Left ventricle myocardium inferior (tissue), 1 donor: ENCODE results near the gene TAL2. TPM values are rescaled to one million over a fixed set of nuclear protein-coding genes. Genes with fewer than 3 reads are reported as not detected.

ENCODE experiments used
- DNase-seq: peaks from one replicate; pipeline ENCODE4 v3.0.0-alpha.2; 2020
- H3K27ac ChIP-seq: fragments of 200-600 bp; replicated peaks from 2 replicates; pipeline ENCODE4 v1.8.0; 2021
- H3K27me3 ChIP-seq: fragments of 200-600 bp; 2 replicates; pipeline ENCODE4 v1.8.0; 2021; ENCODE audit warnings: low read depth
- H3K36me3 ChIP-seq: fragments of 200-600 bp; 2 replicates; pipeline ENCODE4 v1.8.0; 2021
- H3K4me1 ChIP-seq: fragments of 200-600 bp; 2 replicates; pipeline ENCODE4 v1.8.0; 2021
- H3K4me3 ChIP-seq: fragments of 200-600 bp; 2 replicates; pipeline ENCODE4 v1.8.0; 2021; ENCODE audit warnings: mild to moderate bottlenecking, moderate library complexity
- H3K9me3 ChIP-seq: fragments of 200-600 bp; replicated peaks from 2 replicates; pipeline ENCODE4 v1.8.0; 2021
- intact Hi-C: fragments of 100-400 bp; cut with micrococcal nuclease; formaldehyde crosslinking; loops from one replicate; pipeline ENCODE4 v1.11.0; 2022
- total RNA-seq: library from RNA; stranded (reverse); fragmentation: NEBNext Ultra II Directional; extraction: Animal tissue kit (Norgen Biotek cat#: 25700); gene quantifications from one replicate; pipeline ENCODE4 v1.2.1, GENCODE V29; 2021
- TF ChIP-seq, protein P1 (sequence below): fragments of 200-600 bp; IDR thresholded peaks from 2 replicates; pipeline ENCODE4 v1.8.0; 2021; ENCODE audit warnings: antibody characterized with exemption, mild to moderate bottlenecking, borderline replicate concordance
- donor health status: DM: no; HTN: yes; CAD: no; lungs with severe emphysema.

Gene TAL2
- total RNA-seq, 1 donor from 2014 or later, result not detected

DNA sequence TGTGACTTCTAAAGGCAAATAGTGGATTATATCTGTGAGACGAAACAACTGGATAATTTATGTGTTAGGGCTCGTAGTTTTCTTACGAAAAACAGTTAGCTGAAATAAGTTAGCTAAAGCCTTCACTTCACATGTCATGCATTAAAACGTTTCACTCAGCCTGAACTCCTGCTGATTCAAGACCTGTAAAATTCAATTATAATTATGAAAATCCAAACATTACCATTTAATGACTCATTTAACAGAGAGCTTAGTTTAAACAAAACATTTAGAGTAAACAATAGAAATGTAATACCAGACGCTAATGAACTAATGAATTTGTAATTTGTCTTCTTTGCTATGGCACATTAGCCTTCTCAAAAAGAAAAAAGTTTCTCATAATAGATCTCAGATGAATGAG is 1.7 kb downstream of the TAL2 start:
- DNase-seq, result no peak
- Histone ChIP-seq H3K27me3 (peaks cover 9% of the 10 kb centered on the region), H3K27ac (no peak overlapping the region), H3K9me3 (no peaks in the 10 kb centered on the region), H3K4me1 (no peaks in the 10 kb centered on the region), H3K36me3 (no peaks in the 10 kb centered on the region), H3K4me3 (no peak overlapping the region)
- intact Hi-C loops, result no loop called here
- TF ChIP-seq, protein P1, sequence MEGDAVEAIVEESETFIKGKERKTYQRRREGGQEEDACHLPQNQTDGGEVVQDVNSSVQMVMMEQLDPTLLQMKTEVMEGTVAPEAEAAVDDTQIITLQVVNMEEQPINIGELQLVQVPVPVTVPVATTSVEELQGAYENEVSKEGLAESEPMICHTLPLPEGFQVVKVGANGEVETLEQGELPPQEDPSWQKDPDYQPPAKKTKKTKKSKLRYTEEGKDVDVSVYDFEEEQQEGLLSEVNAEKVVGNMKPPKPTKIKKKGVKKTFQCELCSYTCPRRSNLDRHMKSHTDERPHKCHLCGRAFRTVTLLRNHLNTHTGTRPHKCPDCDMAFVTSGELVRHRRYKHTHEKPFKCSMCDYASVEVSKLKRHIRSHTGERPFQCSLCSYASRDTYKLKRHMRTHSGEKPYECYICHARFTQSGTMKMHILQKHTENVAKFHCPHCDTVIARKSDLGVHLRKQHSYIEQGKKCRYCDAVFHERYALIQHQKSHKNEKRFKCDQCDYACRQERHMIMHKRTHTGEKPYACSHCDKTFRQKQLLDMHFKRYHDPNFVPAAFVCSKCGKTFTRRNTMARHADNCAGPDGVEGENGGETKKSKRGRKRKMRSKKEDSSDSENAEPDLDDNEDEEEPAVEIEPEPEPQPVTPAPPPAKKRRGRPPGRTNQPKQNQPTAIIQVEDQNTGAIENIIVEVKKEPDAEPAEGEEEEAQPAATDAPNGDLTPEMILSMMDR, result no peak

DNA sequence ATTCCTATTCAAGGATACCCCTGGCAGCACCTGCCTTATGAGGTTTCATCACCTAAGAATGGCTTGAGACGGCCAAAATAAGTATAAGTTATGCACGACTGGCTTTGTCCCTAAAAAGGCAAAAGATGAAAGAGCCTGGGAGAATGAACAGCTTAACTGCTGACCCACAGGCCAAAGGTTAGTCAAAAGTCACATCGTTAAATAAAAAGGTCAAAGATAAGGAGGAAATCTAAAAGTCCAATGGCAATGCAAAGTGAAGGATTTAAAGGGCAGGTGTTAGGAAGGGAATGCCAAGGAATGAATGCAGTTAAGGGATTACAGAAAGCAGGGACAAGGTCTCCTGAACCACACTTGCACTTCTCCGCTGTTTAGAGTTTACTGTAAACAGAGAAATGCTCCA is 5.6 kb downstream of the TAL2 start:
- intact Hi-C loops, result no loop called here
- no peaks in the 10 kb centered on the region for H3K9me3 ChIP-seq
- H3K4me1 ChIP-seq, result no peaks in the 10 kb centered on the region
- H3K4me3 ChIP-seq, result no peak overlapping the region
- H3K27me3 ChIP-seq, result peaks cover 10% of the 10 kb centered on the region
- no peak overlapping the region for H3K27ac ChIP-seq
- DNase-seq, result no peak
- no peaks in the 10 kb centered on the region for H3K36me3 ChIP-seq
- TF ChIP-seq, protein P1, result no peak

DNA sequence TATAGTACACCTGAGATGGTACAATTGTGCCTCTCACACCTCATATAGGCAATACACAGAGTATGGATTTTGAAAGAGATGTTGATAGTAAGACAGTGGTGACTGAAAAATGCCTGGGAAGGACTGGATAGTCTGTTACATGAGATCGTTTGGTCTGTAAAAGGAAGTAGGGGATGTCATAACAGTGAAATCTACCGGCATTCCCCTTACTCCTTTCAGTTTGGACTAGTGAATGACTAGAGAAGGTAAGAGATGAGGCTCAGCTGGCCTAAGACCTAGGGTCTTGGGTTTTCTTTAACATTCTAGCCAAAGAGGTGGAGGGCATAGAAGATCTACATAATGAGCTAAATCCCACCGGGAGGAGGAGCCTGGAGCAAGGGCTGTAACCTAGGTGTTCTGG is 8.1 kb downstream of the TAL2 start:
- intact Hi-C loops, result no loop called here
- TF ChIP-seq, protein P1, result no peak
- H3K9me3 ChIP-seq, result no peaks in the 10 kb centered on the region
- no peaks in the 10 kb centered on the region for H3K4me1 ChIP-seq
- no peak overlapping the region for H3K4me3 ChIP-seq
- DNase-seq, result no peak
- H3K36me3 ChIP-seq, result no peaks in the 10 kb centered on the region
- peaks cover 10% of the 10 kb centered on the region for H3K27me3 ChIP-seq
- no peak overlapping the region for H3K27ac ChIP-seq

DNA sequence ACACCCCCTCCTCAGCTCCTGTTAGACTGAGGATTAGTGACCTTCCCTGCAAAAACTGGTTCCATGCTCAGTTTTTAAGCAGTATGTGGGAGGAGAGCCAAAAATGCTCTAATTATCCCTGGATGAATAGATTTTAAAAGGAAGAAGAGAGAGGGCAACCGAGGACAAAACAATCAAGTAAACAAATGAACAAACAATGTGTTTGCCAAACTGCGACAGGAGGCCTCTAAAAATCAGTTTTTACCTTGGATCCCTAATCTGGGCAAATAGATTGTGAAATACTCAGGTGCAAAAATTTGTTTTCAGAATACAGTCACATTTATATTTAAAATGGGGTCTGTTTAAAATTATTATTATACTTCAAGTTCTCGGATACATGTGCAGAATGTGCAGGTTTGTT is 8.5 kb downstream of the TAL2 start:
- H3K36me3 ChIP-seq, result no peaks in the 10 kb centered on the region
- TF ChIP-seq, protein P1, result no peak
- H3K9me3 ChIP-seq, result no peaks in the 10 kb centered on the region
- H3K4me3 ChIP-seq, result no peak overlapping the region
- no peak for DNase-seq
- no peak overlapping the region for H3K27ac ChIP-seq
- no peaks in the 10 kb centered on the region for H3K4me1 ChIP-seq
- H3K27me3 ChIP-seq, result peaks cover 10% of the 10 kb centered on the region
- intact Hi-C loops, result no loop called here

DNA sequence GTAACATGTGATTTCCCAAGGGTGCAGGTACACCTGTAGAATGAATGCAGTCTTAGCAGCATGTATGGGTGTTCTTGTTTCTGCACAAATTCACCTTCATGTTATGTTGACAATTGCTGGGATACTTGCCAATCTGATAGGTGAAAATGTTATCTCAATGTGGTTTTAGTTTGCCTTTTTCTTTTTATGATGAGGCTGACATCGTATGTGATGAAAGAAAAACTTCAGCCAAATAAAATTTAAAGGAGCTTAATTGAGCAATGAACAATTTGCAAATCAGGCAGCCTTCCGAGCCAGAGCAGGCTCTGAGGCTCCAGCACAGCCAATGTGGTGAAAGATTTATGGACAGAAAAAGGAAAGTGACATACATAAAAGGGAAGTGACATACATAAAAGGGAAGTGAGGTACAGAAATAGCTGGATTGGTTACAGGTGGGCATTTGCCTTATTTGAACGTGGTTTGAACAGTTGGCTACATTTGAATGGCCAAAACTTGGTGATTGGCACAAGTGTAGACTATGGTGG is 10.5 kb downstream of the TAL2 start:
- no peaks in the 10 kb centered on the region for H3K36me3 ChIP-seq
- no peaks in the 10 kb centered on the region for H3K4me1 ChIP-seq
- H3K27me3 ChIP-seq, result peaks cover 10% of the 10 kb centered on the region
- intact Hi-C loops, result no loop called here
- DNase-seq, result no peak
- no peak overlapping the region for H3K27ac ChIP-seq
- no peak overlapping the region for H3K4me3 ChIP-seq
- no peaks in the 10 kb centered on the region for H3K9me3 ChIP-seq
- TF ChIP-seq, protein P1, result no peak

DNA sequence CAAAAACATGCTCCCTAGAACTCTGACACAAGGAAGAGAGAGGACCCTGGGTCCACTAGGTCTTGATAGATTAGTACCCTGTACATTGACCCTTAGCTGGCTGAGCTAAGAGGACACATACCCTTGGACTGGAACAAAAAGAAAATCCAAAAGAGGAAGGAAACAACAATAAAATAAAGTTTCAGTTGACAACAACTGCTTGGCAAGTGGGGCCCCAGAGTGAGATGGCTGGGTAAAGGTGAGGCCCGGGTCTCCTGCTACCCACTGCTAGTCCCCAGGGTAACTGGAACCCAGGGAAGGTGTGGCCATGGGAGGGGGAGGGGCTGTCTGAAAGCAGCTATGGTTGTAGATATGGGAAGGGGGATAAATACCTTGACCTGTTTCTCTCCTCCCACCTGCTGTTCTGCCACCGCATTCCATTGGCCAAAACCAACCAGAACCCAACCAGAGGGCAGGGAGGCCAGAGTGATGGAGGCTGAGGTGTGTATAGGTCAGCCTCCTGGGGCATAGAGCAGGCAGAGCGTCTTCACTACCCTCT is 11.7 kb downstream of the TAL2 start:
- Histone ChIP-seq H3K27ac (no peak overlapping the region), H3K4me1 (no peaks in the 10 kb centered on the region), H3K9me3 (no peaks in the 10 kb centered on the region), H3K27me3 (peaks cover 10% of the 10 kb centered on the region), H3K4me3 (no peak overlapping the region), H3K36me3 (no peaks in the 10 kb centered on the region)
- TF ChIP-seq, protein P1, result no peak
- intact Hi-C loops, result no loop called here
- DNase-seq, result no peak
